AG09309 (cell line): ENCODE results near the gene NLRP6.
A peak's percentile ranks its signal among the peaks of the same experiment; 100 is the strongest.
"Not testable (repeated sequence)": the region's sequence is repeated elsewhere in the genome, so short reads cannot be mapped to it uniquely, and the experiment has no call there.

Experiments used
- DNase-seq: peaks from one replicate; pipeline ENCODE4 v3.0.0-alpha.2; 2010; ENCODE audit warnings: low read depth
- H3K4me3 ChIP-seq: 2 replicates; pipeline ENCODE4 v1.5.1; 2011; ENCODE audit warnings: mild to moderate bottlenecking, low read depth, low read length, moderate library complexity; ENCODE audit not compliant: control insufficient read depth
- TF ChIP-seq, protein P1 (sequence below): IDR thresholded peaks from 2 replicates; pipeline ENCODE4 v1.5.1; 2011; ENCODE audit warnings: mild to moderate bottlenecking, low read depth, low read length, inconsistent platforms; ENCODE audit not compliant: insufficient read depth, control insufficient read depth; ENCODE audit errors: missing control alignments

NLRP6 gene

DNA sequence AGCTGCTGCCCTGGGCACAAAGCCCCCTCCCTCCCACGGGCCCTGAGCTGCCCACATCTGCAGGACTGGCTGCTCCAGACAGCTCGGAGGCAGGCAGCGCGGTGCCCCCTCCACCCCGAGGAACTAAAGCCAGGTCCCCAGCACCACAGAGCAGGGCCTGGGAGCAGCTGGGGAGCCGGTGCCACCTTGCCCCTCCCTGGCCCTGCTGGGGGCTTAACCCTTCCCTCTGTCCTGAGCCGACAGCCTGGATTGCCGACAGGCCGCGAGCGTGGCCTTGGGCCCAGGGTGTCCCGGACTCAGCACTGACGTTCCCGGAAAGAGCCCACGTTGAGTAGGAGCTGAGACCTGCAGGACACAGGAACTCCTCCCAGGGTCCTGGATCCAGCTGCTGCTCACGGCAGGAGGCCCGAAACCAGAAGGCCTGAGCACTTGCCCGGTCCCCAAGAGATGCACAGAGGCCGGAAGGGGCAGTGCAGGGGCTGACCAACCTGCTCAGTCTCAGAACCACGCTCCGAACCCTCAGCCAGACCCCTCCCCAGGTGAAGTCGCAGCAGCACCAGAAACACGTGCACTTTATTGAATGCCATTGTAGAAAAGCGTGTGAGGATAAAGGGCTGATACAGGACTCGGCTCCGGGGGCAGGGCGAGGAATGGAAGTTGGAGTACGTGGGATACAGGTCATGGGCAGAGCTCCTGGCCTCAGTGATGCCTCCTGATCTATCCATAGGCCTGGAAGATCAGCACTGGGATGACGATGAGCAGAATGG lies 41.1 kb downstream of the NLRP6 start:
- DNase-seq: not testable (repeated sequence)
- TF ChIP-seq, protein P1, sequence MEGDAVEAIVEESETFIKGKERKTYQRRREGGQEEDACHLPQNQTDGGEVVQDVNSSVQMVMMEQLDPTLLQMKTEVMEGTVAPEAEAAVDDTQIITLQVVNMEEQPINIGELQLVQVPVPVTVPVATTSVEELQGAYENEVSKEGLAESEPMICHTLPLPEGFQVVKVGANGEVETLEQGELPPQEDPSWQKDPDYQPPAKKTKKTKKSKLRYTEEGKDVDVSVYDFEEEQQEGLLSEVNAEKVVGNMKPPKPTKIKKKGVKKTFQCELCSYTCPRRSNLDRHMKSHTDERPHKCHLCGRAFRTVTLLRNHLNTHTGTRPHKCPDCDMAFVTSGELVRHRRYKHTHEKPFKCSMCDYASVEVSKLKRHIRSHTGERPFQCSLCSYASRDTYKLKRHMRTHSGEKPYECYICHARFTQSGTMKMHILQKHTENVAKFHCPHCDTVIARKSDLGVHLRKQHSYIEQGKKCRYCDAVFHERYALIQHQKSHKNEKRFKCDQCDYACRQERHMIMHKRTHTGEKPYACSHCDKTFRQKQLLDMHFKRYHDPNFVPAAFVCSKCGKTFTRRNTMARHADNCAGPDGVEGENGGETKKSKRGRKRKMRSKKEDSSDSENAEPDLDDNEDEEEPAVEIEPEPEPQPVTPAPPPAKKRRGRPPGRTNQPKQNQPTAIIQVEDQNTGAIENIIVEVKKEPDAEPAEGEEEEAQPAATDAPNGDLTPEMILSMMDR: peak; percentile 13

DNA sequence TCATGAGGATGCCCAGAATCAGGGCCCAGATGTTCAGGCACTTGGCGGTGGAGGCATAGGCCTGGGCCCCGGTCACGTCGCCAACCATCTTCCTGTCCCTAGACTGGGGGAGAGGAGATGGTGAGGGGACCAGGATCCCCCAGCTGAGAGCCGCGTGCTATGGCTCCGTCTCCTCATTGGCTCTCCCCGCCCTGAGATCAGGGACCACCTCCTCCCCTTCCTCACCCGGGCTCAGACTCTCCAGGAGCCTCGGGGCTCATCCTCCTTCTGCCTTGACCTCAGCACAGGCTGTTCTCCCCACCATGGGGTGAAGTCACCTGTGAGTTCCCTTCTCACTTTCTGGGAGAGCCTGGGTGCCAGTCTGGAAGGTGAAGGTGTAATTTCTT lies 41.7 kb downstream of the NLRP6 start:
- H3K4me3 ChIP-seq: peak overlapping the region; percentile 83
- not testable (repeated sequence) for DNase-seq

More for the DNA sequence above, 41.1 kb downstream of the NLRP6 start:
- peak overlapping the region; percentile 83 for H3K4me3 ChIP-seq

DNA sequence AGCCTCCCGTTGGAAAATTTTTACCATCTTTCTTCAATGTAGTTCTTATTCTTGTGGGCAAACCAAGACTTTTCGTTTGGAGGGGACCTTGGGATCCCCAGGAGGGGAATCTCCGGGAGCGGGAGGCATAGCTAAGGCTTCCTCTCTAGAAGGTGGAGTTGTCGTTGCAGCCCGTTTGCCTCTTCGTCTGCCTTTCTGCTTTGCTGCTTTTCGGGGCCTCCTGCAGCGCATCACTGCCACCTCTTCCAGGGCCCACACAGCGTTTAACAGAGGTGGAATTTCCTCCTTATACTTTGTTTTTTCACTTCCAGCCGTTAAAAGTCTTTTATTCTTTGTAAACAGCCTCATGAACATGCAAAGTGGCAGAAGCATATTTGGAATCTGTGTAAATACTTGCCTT lies 45.9 kb downstream of the NLRP6 start:
- TF ChIP-seq, protein P1: no peak
- H3K4me3 ChIP-seq: no peak overlapping the region
- no peak for DNase-seq

DNA sequence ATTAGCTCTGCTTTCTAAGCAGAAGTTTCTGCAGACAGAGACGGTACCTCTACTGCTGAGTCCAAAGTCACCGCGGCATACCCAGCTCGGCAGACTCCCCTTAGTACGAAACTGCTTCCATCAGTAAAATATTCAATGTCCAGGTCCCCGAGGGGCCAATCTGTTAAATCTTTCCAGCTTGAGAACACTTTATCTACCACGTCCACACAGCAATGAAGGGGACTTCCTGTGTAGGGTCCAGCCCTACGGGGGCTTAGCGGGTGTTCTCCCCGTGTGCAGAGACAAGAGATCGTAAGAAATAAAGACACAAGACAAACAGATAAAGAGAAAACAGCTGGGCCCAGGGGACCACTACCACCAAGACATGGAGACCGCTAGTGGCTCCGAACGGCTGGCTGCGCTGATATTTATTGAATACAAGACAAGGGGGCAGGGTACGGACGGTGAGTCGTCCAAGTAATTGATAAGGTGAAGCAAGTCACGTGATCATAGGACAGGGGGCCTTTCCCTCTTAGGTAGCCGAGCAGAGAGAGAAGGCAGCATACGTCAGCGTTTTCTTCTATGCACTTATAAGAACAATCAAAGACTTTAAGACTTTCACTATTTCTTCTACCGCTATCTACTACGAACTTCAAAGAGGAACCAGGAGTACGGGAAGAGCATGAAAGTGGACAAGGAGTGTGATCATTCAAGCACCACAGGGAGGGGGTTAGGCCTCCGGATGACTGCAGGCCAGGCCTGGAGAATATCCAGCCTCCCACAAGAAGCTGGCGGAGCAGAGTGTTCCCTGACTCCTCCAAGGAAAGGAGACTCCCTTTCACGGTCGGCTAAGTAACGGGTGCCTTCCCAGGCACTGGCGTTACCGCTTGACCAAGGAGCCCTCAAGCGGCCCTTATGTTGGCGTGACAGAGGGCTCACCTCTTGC lies 46.6 kb downstream of the NLRP6 start:
- not testable (repeated sequence) for H3K4me3 ChIP-seq, DNase-seq

DNA sequence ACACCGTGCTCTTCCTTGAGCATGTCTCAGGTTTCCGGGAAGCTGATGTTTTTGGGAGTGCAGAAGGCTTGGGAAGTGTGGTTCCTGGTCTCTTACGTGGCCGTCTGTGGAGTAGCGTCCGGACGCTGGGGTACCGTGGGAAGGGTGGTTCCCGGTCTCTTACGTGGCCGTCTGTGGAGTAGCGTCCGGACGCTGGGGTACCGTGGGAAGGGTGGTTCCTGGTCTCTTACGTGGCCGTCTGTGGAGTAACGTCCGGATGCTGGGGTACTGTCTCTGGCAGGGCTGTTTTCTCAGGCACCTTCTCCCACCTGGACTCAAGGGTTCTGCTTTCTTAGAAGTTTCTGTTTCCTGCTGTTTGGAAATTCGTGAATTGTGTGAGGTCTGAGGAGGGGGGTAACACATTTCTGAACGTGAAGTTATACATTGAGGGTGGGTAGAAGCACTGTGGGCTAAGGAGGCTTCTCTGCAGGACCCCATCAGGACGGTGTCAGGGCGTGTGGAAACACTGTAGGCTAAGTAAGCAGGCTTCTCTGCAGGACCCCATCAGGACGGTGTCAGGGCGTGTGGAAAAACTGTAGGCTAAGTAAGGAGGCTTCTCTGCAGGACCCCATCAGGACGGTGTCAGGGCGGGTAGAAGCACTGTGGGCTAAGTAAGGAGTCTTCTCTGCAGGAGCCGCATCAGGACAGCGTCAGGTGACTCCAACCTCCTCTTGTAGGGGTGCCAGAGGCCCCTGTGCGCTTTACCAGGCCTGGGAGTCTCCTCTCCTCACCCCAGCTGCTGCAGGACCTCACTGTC lies 47.8 kb downstream of the NLRP6 start:
- H3K4me3 ChIP-seq: no peak overlapping the region
- TF ChIP-seq, protein P1: no peak
- DNase-seq: no peak

DNA sequence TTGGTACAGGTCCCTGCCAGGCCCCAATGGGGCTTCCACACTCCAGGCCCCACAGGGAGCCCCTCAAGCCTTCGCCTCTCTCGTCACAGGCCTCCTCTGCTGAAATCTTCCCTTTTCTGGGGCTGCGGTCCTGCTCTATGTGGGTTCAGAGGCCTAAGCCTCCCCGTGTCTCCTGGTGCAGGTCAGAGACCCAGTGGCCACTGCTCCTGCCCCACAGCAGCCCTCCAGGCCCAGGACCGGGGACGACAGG lies 48.3 kb downstream of the NLRP6 start:
- no peak for DNase-seq
- TF ChIP-seq, protein P1: no peak

DNA sequence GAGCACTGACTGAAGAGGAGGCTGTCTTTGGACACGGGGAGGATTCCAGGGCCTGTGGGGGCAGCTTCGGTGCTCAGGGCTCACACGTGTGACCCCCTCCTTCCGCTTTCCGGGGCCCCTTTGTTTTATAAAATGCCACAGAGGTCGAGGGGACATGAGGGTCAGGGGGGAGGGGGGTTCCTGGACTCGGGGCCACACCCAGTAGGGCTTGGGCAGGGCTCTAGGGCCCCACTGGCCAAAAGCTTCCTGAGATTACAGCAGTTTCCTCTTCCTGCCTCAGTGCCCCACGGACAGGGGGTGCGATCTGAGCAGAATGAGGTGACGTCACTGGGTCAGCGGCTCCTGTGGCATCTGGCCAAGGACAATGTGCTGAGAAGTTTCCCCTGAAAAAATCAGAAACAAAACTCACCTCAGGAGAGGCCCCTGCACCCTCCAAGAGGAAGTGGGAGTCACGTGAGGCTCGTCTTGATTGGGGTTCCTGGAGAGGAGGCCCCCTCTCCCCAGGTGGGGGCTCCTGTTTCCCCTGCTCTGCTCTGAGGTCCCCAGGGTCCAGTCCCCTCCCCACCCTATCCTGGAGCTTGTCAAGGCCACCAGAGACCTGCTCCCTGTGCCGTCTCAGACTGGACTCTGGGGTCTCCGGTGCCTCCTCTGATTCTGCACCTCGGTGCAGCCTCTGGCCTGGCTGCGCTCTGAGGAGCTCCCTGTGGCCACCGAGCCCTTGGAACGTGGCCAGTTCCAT lies 48.8 kb downstream of the NLRP6 start:
- TF ChIP-seq, protein P1: no peak
- no peak overlapping the region for H3K4me3 ChIP-seq

More for the DNA sequence above, 48.3 kb downstream of the NLRP6 start:
- no peak overlapping the region for H3K4me3 ChIP-seq

More for the DNA sequence above, 48.8 kb downstream of the NLRP6 start:
- no peak for DNase-seq
